Gastroesophageal sphincter (tissue), 3 donors: ENCODE data around the gene PSMD3.

Experiments
- POLR2A ChIP-seq, 2 donors: fragments of 450-650 bp; IDR thresholded peaks; one replicate each; pipeline ENCODE4 v1.6.1; 2017; ENCODE audit warnings: antibody characterized with exemption in 2 of 2, mild to moderate bottlenecking in 2 of 2, moderate library complexity in 1 of 2
- POLR2AphosphoS5 ChIP-seq: sonication (generic); formaldehyde crosslinking; IDR thresholded peaks from one replicate; pipeline ENCODE4 v1.6.1; 2017; ENCODE audit warnings: antibody characterized with exemption
- TF ChIP-seq, protein P1 (sequence below), 4 experiments: fragments of 200-600 bp in 2 of 4; fragments of 450-650 bp in 2 of 4; sonication (generic) in 1 of 4; IDR thresholded peaks; one replicate each; pipeline ENCODE4 v1.5.1; 2017 to 2019; ENCODE audit warnings: antibody characterized with exemption in 4 of 4, mild to moderate bottlenecking in 2 of 4, moderate library complexity in 2 of 4

DNA sequence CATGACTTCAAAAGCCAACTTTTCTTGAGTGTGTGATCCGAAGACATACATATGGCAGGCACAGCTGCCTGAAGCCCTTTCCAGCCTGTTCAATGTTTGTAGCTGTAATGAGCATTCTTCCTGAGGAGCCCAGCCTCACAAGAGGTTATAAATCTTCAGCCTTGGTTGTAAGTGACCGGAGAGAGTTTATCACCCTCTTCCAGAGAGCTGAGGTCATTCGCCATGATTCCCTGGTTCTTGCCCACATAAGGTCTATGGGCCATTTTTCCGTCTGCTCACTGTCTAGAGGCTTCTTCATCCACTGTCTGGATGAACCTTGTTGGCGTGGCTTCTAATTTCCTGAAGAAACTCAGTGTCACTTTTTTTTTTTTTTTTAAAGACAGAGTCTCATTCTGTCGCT lies 24.9 kb downstream of the PSMD3 start:
- no peak for TF ChIP-seq POLR2AphosphoS5
- TF ChIP-seq, protein P1, sequence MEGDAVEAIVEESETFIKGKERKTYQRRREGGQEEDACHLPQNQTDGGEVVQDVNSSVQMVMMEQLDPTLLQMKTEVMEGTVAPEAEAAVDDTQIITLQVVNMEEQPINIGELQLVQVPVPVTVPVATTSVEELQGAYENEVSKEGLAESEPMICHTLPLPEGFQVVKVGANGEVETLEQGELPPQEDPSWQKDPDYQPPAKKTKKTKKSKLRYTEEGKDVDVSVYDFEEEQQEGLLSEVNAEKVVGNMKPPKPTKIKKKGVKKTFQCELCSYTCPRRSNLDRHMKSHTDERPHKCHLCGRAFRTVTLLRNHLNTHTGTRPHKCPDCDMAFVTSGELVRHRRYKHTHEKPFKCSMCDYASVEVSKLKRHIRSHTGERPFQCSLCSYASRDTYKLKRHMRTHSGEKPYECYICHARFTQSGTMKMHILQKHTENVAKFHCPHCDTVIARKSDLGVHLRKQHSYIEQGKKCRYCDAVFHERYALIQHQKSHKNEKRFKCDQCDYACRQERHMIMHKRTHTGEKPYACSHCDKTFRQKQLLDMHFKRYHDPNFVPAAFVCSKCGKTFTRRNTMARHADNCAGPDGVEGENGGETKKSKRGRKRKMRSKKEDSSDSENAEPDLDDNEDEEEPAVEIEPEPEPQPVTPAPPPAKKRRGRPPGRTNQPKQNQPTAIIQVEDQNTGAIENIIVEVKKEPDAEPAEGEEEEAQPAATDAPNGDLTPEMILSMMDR (IDR thresholded peaks at IDR 0.05): no peak
- no peak for TF ChIP-seq POLR2A (IDR thresholded peaks at IDR 0.05)
